PC-3 (cell line): Measurements from ENCODE around the gene PPOX. TPM values are rescaled to one million over a fixed set of nuclear protein-coding genes. Genes with fewer than 3 reads are reported as not detected.

Source experiments
- ATAC-seq: fragments of 200-7000 bp; cut with Tn5 transposase; 2 replicates; pipeline ENCODE4 v1.9.1; 2020; ENCODE audit warnings: mild to moderate bottlenecking, moderate library complexity
- BruUV-seq: library from RNA; stranded (reverse); fragments of 400-500 nt; replicated peaks from 2 replicates; lab custom pipeline; 2021; lab: Mats Ljungman, UMichigan
- CTCF ChIA-PET: fragments of 300-600 bp; sonication (Branson Sonifier 250); formaldehyde crosslinking; loops from one replicate; lab custom pipeline; 2022; ENCODE audit warnings: antibody characterized with exemption; lab: Charles Lee
- POLR2A ChIA-PET: fragments of 300-600 bp; sonication (Branson Sonifier 250); formaldehyde crosslinking; loops from one replicate; lab custom pipeline; 2022; ENCODE audit warnings: antibody characterized with exemption; ENCODE audit not compliant: unreplicated experiment; lab: Charles Lee
- DNase-seq: peaks from one replicate; pipeline ENCODE4 v3.0.0-alpha.2; 2015
- H2AFZ ChIP-seq: fragments of 300-600 bp; sonication (generic); 2 replicates; pipeline ENCODE4 v1.6.0; 2016; ENCODE audit warnings: antibody characterized with exemption, low read length
- H3F3A ChIP-seq: fragments of 300-600 bp; sonication (generic); one replicate; pipeline ENCODE4 v1.6.0; 2017; ENCODE audit warnings: antibody characterized with exemption, low read length, control low read depth, mild to moderate bottlenecking; ENCODE audit not compliant: unreplicated experiment
- H3K27ac ChIP-seq: fragments of 300-600 bp; sonication (generic); 2 replicates; pipeline ENCODE4 v1.5.1; 2016; ENCODE audit warnings: mild to moderate bottlenecking, low read length
- H3K27me3 ChIP-seq: fragments of 300-600 bp; sonication (generic); 2 replicates; pipeline ENCODE4 v1.6.1; 2016; ENCODE audit warnings: low read length, mixed read lengths
- H3K36me3 ChIP-seq: fragments of 300-600 bp; sonication (generic); 2 replicates; pipeline ENCODE4 v1.6.1; 2016; ENCODE audit warnings: low read depth, mixed run types, low read length, mixed read lengths
- H3K4me1 ChIP-seq: fragments of 300-600 bp; sonication (generic); 2 replicates; pipeline ENCODE4 v1.5.1; 2016; ENCODE audit warnings: low read length; ENCODE audit not compliant: insufficient read depth
- H3K4me2 ChIP-seq: fragments of 300-600 bp; sonication (generic); 2 replicates; pipeline ENCODE4 v1.6.0; 2016; ENCODE audit warnings: low read length
- H3K4me3 ChIP-seq: fragments of 300-600 bp; sonication (generic); 2 replicates; pipeline ENCODE4 v1.5.1; 2016; ENCODE audit warnings: mild to moderate bottlenecking, low read length, mixed read lengths
- H3K79me2 ChIP-seq: fragments of 300-600 bp; sonication (generic); 2 replicates; pipeline ENCODE4 v1.6.1; 2017; ENCODE audit warnings: low read length, mixed read lengths
- H3K9ac ChIP-seq: fragments of 300-600 bp; sonication (generic); 2 replicates; pipeline ENCODE4 v1.6.0; 2016; ENCODE audit warnings: mild to moderate bottlenecking, low read length
- H3K9me2 ChIP-seq: fragments of 300-600 bp; sonication (generic); replicated peaks from 2 replicates; pipeline ENCODE4 v1.6.1; 2016; ENCODE audit warnings: mixed run types, low read length, mixed read lengths
- H3K9me3 ChIP-seq: fragments of 300-600 bp; sonication (generic); 2 replicates; pipeline ENCODE4 v1.6.1; 2016; ENCODE audit warnings: low read length, mixed read lengths
- H4K20me1 ChIP-seq: fragments of 300-600 bp; sonication (generic); 2 replicates; pipeline ENCODE4 v1.6.1; 2016; ENCODE audit warnings: low read length, mixed read lengths
- CTCF ChIP-seq: fragments of 300-600 bp; sonication (generic); conservative IDR thresholded peaks from 2 replicates; pipeline ENCODE4 v1.5.1; 2017; ENCODE audit warnings: antibody characterized with exemption, low read depth, mild to moderate bottlenecking, low read length
- EZH2 ChIP-seq: fragments of 300-600 bp; sonication (generic); IDR thresholded peaks from one replicate; pipeline ENCODE4 v1.6.1; 2017; ENCODE audit warnings: antibody characterized with exemption, mild to moderate bottlenecking, low read length; ENCODE audit not compliant: unreplicated experiment
- EZH2phosphoT487 ChIP-seq: fragments of 300-600 bp; sonication (generic); IDR thresholded peaks from 2 replicates; pipeline ENCODE4 v1.6.1; 2018; ENCODE audit warnings: mild to moderate bottlenecking, antibody characterized with exemption, low read length, borderline replicate concordance
- intact Hi-C: fragments of 100-400 bp; cut with micrococcal nuclease; formaldehyde crosslinking; loops from 2 replicates; pipeline ENCODE4 v1.9.0; 2023
- total RNA-seq: library from RNA; depleted of rRNA; stranded (reverse); fragments of >200 nt; gene quantifications from 2 replicates; pipeline ENCODE4 v1.2.3, GENCODE V29; 2014; rRNA removed

Gene PPOX
- total RNA-seq, 1 experiment from 2014 or later, result 22.9 TPM

- Histone ChIP-seq H3K9ac (no peak overlapping the region), H3F3A (no peaks in the 10 kb centered on the region), H3K27ac (no peak overlapping the region), H3K9me2 (no peaks in the 10 kb centered on the region), H3K4me1 (peaks cover 3% of the 10 kb centered on the region; the same call in 1 of the 2 replicates), H4K20me1 (no peaks in the 10 kb centered on the region), H2AFZ (no peak overlapping the region), H3K4me2 (no peak overlapping the region), H3K27me3 (no peaks in the 10 kb centered on the region), H3K36me3 (peaks cover 3% of the 10 kb centered on the region; the same call in 1 of the 2 replicates), H3K9me3 (no peaks in the 10 kb centered on the region), H3K4me3 (no peak overlapping the region), H3K79me2 (no peaks in the 10 kb centered on the region)
- DNase-seq (no peak), ATAC-seq (no peak)
- intact Hi-C loops, result no loop called here
- ChIA-PET CTCF (interaction anchor here (0.7 kb wide), 1 partner anchor 23 kb away, joined by 3 read pairs; no protein-coding TSS in a partner anchor), POLR2A (no interaction called here)
- TF ChIP-seq EZH2phosphoT487 (no peak), EZH2 (no peak), CTCF (no peak)
- BruUV-seq, result no TSS peak
These were observed 53.8 kb downstream of the PPOX start for GRCh38 chr1:161220002-161220401.

Other genes starting within 250 kb of the PPOX start
- not detected in 2 replicates for gene ITLN2, start 211.6 kb upstream of the PPOX start, total RNA-seq
- 69.2 and 81.5 TPM in 2 replicates for gene F11R, start 145.3 kb upstream of the PPOX start, total RNA-seq
- gene TSTD1, start 127.5 kb upstream of the PPOX start, total RNA-seq, result 10.2 and 16.5 TPM in 2 replicates
- 111 and 113 TPM in 2 replicates for gene USF1, start 120.4 kb upstream of the PPOX start, total RNA-seq
- 0.12 and 0.55 TPM in 2 replicates for gene ARHGAP30, start 96.5 kb upstream of the PPOX start, total RNA-seq
- 6.8 and 7.0 TPM in 2 replicates for gene NECTIN4, start 76.9 kb upstream of the PPOX start, total RNA-seq
- gene KLHDC9, start 68.1 kb upstream of the PPOX start, total RNA-seq, result 3.2 and 3.3 TPM in 2 replicates
- gene PFDN2, start 48.4 kb upstream of the PPOX start, total RNA-seq, result 174 and 197 TPM in 2 replicates
- gene NIT1, start 48.3 kb upstream of the PPOX start, total RNA-seq, result 18.1 and 27.0 TPM in 2 replicates
- gene DEDD, start 33.8 kb upstream of the PPOX start, total RNA-seq, result 23.4 and 39.2 TPM in 2 replicates
- gene UFC1, start 12.4 kb upstream of the PPOX start, total RNA-seq, result 84.6 and 113 TPM in 2 replicates
- 20.6 and 24.4 TPM in 2 replicates for gene USP21, start 6.9 kb upstream of the PPOX start, total RNA-seq
- 76.9 and 85.4 TPM in 2 replicates for gene B4GALT3, start 11.1 kb downstream of the PPOX start, total RNA-seq
- gene ADAMTS4, start 32.6 kb downstream of the PPOX start, total RNA-seq, result 0.52 TPM in 1 of 2 replicates, not detected in the other
- gene NDUFS2, start 35.9 kb downstream of the PPOX start, total RNA-seq, result 168 TPM in 2 replicates
- gene FCER1G, start 48.9 kb downstream of the PPOX start, total RNA-seq, result not detected in 2 replicates
- gene APOA2, start 57.2 kb downstream of the PPOX start, total RNA-seq, result not detected in 2 replicates
- 23.2 and 26.1 TPM in 2 replicates for gene TOMM40L, start 59.6 kb downstream of the PPOX start, total RNA-seq
- not detected in 2 replicates for gene NR1I3, start 71.8 kb downstream of the PPOX start, total RNA-seq
- gene PCP4L1, start 92.3 kb downstream of the PPOX start, total RNA-seq, result 0.07 TPM in 1 of 2 replicates, not detected in the other
- 0.18 TPM in 1 of 2 replicates, not detected in the other for gene MPZ, start 143.5 kb downstream of the PPOX start, total RNA-seq
- gene SDHC, start 148.0 kb downstream of the PPOX start, total RNA-seq, result 26.1 and 30.1 TPM in 2 replicates
- not detected in 2 replicates for gene CFAP126, start 201.4 kb downstream of the PPOX start, total RNA-seq